HepG2 (cell line): ENCODE data around the gene NLRC5. TPM values are rescaled to one million over a fixed set of nuclear protein-coding genes. Genes with fewer than 3 reads are reported as not detected.

ENCODE experiments used
- ATAC-seq: fragments of 200-7000 bp; cut with Tn5 transposase; 3 replicates; pipeline ENCODE4 v1.9.1; 2020; ENCODE audit warnings: mild to moderate bottlenecking, moderate library complexity
- BruUV-seq: library from RNA; stranded (reverse); fragments of 400-500 nt; replicated peaks from 2 replicates; lab custom pipeline; 2021; lab: Mats Ljungman, UMichigan
- CTCF ChIA-PET: fragments of 300-600 bp; formaldehyde crosslinking; extraction: SDS; loops from one replicate; lab custom pipeline; 2021; ENCODE audit warnings: low total read pairs, inconsistent platforms, low intra/inter-chr PET ratio; lab: Yijun Ruan, JAX
- POLR2A ChIA-PET: fragments of 350-600 bp; sonication (Branson Sonifier 250); formaldehyde crosslinking; loops from one replicate; lab custom pipeline; 2020; ENCODE audit warnings: antibody characterized with exemption, inconsistent platforms; lab: Yijun Ruan, JAX
- DNase-seq: peaks from one replicate; pipeline ENCODE4 v3.0.0-alpha.2; 2015; ENCODE audit warnings: low spot score
- FAIRE-seq: peaks from 3 replicates; lab custom pipeline; 2011; peaks lifted over from hg19 to GRCh38; lab: Jason Lieb, UNC
- H2AFZ ChIP-seq: one replicate; pipeline ENCODE4 v1.6.1; 2011; ENCODE audit warnings: low read length, inconsistent platforms
- H3K27ac ChIP-seq: fragments of 300-600 bp; 3 replicates; pipeline ENCODE4 v1.8.0; 2011; ENCODE audit warnings: mixed run types, mild to moderate bottlenecking, mixed read lengths, low read length, inconsistent platforms; ENCODE audit not compliant: insufficient read depth; ENCODE audit errors: extremely low read length
- H3K27me3 ChIP-seq, 2 experiments: fragments of 200-600 bp in 1 of 2; 2 replicates in 1 of 2; 3 replicates in 1 of 2; pipeline versions ENCODE4 v1.6.0 to v1.8.0; 2011; ENCODE audit warnings: low read length in 2 of 2, mild to moderate bottlenecking in 2 of 2, moderate library complexity in 2 of 2, inconsistent platforms in 1 of 2; ENCODE audit not compliant: insufficient read depth in 2 of 2, control insufficient read depth in 1 of 2
- H3K36me3 ChIP-seq, 2 experiments: fragments of 200-600 bp in 1 of 2; replicated peaks in 1 of 2; 2 replicates in 1 of 2; 3 replicates in 1 of 2; pipeline versions ENCODE4 v1.5.1 to v1.8.0; 2011; ENCODE audit warnings: low read length in 2 of 2, inconsistent platforms in 1 of 2; ENCODE audit not compliant: insufficient read depth in 2 of 2, control insufficient read depth in 1 of 2
- H3K4me1 ChIP-seq: 2 replicates; pipeline ENCODE4 v1.5.1; 2012; ENCODE audit warnings: low read length, inconsistent platforms; ENCODE audit not compliant: insufficient read depth
- H3K4me2 ChIP-seq: 2 replicates; pipeline ENCODE4 v1.6.0; 2011; ENCODE audit warnings: low read depth, low read length, inconsistent platforms
- H3K4me3 ChIP-seq, 3 experiments: fragments of 200-600 bp in 1 of 3; sonication (generic), shearing (Covaris generic) in 1 of 3; replicated peaks in 1 of 3; 2 replicates each; pipeline ENCODE4 v1.5.1; 2011 to 2016; ENCODE audit warnings: low read length in 3 of 3, inconsistent platforms in 2 of 3, low read depth in 2 of 3, mild to moderate bottlenecking in 2 of 3, control low read depth in 1 of 3, mixed read lengths in 1 of 3; ENCODE audit not compliant: insufficient read depth in 1 of 3
- H3K79me2 ChIP-seq: one replicate; pipeline ENCODE4 v1.6.1; 2011; ENCODE audit warnings: low read length, inconsistent platforms; ENCODE audit not compliant: insufficient read depth
- H3K9ac ChIP-seq: 2 replicates; pipeline ENCODE4 v1.6.0; 2011; ENCODE audit warnings: mild to moderate bottlenecking, low read depth, low read length, inconsistent platforms; ENCODE audit not compliant: insufficient read depth
- H3K9me3 ChIP-seq: 2 replicates; pipeline ENCODE4 v1.5.1; 2012; ENCODE audit warnings: mild to moderate bottlenecking, low read length
- H4K20me1 ChIP-seq: 2 replicates; pipeline ENCODE4 v1.6.0; 2011; ENCODE audit warnings: inconsistent platforms, mild to moderate bottlenecking, low read length, moderate library complexity; ENCODE audit not compliant: insufficient read depth
- ARID2 ChIP-seq: sonication (generic); formaldehyde crosslinking; IDR thresholded peaks from 2 replicates; pipeline ENCODE4 v1.8.1; 2022; ENCODE audit warnings: mild to moderate bottlenecking, missing genetic modification reagents, borderline replicate concordance
- ATRX ChIP-seq: sonication (generic); formaldehyde crosslinking; IDR thresholded peaks from 2 replicates; pipeline ENCODE4 v1.4.0; 2020; ENCODE audit warnings: missing genetic modification reagents, borderline replicate concordance
- DPF2 ChIP-seq: sonication (generic); formaldehyde crosslinking; IDR thresholded peaks from 2 replicates; pipeline ENCODE4 v1.4.0; 2020; ENCODE audit warnings: mild to moderate bottlenecking, low read depth, missing genetic modification reagents, borderline replicate concordance
- HNRNPL ChIP-seq: fragments of 200-400 bp; formaldehyde crosslinking; IDR thresholded peaks from 2 replicates; pipeline ENCODE4 v1.6.1; 2017; ENCODE audit warnings: mild to moderate bottlenecking, low read depth, low read length
- POLR2AphosphoS5 ChIP-seq: IDR thresholded peaks from 2 replicates; pipeline ENCODE4 v1.6.1; 2012; ENCODE audit warnings: low read depth, low read length
- RFXANK ChIP-seq: IDR thresholded peaks from 2 replicates; pipeline ENCODE4 v1.6.1; 2016
- SCMH1 ChIP-seq: sonication (generic); formaldehyde crosslinking; IDR thresholded peaks from 2 replicates; pipeline ENCODE4 v1.9.0; 2021; ENCODE audit warnings: missing genetic modification reagents, mild to moderate bottlenecking, borderline replicate concordance
- STAG1 ChIP-seq: sonication (generic); formaldehyde crosslinking; IDR thresholded peaks from 2 replicates; pipeline ENCODE4 v1.4.0; 2020; ENCODE audit warnings: missing genetic modification reagents
- ZKSCAN1 ChIP-seq: fragments of 150-350 bp; IDR thresholded peaks from 2 replicates; pipeline ENCODE4 v1.6.1; 2014; ENCODE audit warnings: low read length
- ZNF256 ChIP-seq: sonication (generic); formaldehyde crosslinking; conservative IDR thresholded peaks from 2 replicates; pipeline ENCODE4 v1.4.0; 2020; ENCODE audit warnings: missing genetic modification reagents
- ZSCAN31 ChIP-seq: sonication (generic); formaldehyde crosslinking; IDR thresholded peaks from 2 replicates; pipeline ENCODE4 v1.5.0; 2020; ENCODE audit warnings: low read depth, mild to moderate bottlenecking, missing genetic modification reagents
- WGBS: methylation state at CpG from one replicate; pipeline ENCODE4 v1.1.6; 2017; ENCODE audit warnings: low lambda C conversion rate; 5-methylcytosine and 5-hydroxymethylcytosine counted together
- in situ Hi-C: cut with HindIII; loops from 2 replicates; pipeline ENCODE4 v1.10.0; 2017; ENCODE audit warnings: low pct_unique_long_range_greater_than_20kb; ENCODE audit not compliant: extremely low pct_ligation_motif_present
- intact Hi-C: fragments of 100-400 bp; cut with micrococcal nuclease; formaldehyde crosslinking; loops from one replicate; pipeline ENCODE4 v1.10.0; 2022; ENCODE audit not compliant: unreplicated experiment
- polyA plus RNA-seq, 8 experiments: library from polyadenylated mRNA; depleted of rRNA in 3 of 8; stranded (reverse) in 7 of 8; unstranded in 1 of 8; fragments of >200 nt; fragmentation: Illumina TruSeq in 4 of 8; extraction: Trizol in 4 of 8; gene quantifications; 2 replicates each; pipeline versions ENCODE4 v1.2.1 to v1.2.3, GENCODE V29; 2011 to 2016; ENCODE audit warnings: low read depth in 4 of 8, missing spikeins in 1 of 8, mixed read lengths in 1 of 8; ENCODE audit not compliant: insufficient read depth in 1 of 8
- total RNA-seq, 5 experiments: library from RNA; depleted of rRNA; stranded (reverse); fragments of >200 nt; fragmentation: Illumina TruSeq; extraction: Trizol; gene quantifications; 2 replicates each; pipeline ENCODE4 v1.2.3, GENCODE V29; 2016; ENCODE audit warnings: low read depth in 1 of 5
- TF ChIP-seq, protein P1 (sequence below): sonication (generic); formaldehyde crosslinking; IDR thresholded peaks from 2 replicates; pipeline ENCODE4 v1.9.0; 2021; ENCODE audit warnings: missing genetic modification reagents, borderline replicate concordance
- TF ChIP-seq, protein P2 (sequence below): sonication (generic); formaldehyde crosslinking; IDR thresholded peaks from 2 replicates; pipeline ENCODE4 v1.8.0; 2023; ENCODE audit warnings: mild to moderate bottlenecking, missing genetic modification reagents
- TF ChIP-seq, protein P3 (sequence below): sonication (generic); formaldehyde crosslinking; IDR thresholded peaks from 2 replicates; pipeline ENCODE4 v1.5.1; 2020; ENCODE audit warnings: mild to moderate bottlenecking, missing genetic modification reagents, borderline replicate concordance

NLRC5 gene
- total and polyA plus RNA-seq, 2 of the 13 experiments (the other 11 are each of a cell fraction or from before 2014, with no cell fraction given), result 6.3 to 12.7 TPM

DNA sequence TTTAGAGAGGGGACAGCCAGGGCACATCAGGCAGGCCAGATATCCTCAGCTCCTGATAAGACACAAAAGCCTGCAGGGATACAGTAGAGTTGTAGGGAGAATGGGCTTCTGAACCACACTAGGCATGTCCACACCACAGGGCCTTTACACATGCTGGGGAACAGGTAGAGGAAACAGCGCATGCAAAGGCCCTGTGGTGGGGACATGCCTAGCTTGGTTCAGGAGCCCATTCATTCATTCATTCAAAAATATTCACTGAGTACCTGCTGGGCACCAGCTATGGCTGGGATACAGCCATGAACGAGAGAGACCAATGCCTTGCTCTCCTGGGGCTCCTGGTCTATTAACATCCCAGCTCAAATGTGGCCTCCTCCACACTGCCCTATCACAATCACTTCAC lies 107.4 kb downstream of the NLRC5 start:
- POLR2A ChIA-PET, result no interaction called here
- WGBS, result 92% methylated on average over 2 of the region's 2 CpGs
- intact Hi-C loops (no loop called here), in situ Hi-C loops (no loop called here)
- Histone ChIP-seq H3K9me3 (no peaks in the 10 kb centered on the region), H3K79me2 (no peaks in the 10 kb centered on the region)
- ATAC-seq, result no peak
- no peak for TF ChIP-seq ZSCAN31 (CRISPR knock-in tag)
- TF ChIP-seq ZKSCAN1, result no peak
- TF ChIP-seq, all 625 proteins: peak for 0
- Histone ChIP-seq H3K4me3 (no peak overlapping the region), H3K4me2 (no peak overlapping the region), H3K4me1 (peaks cover 14% of the 10 kb centered on the region), H4K20me1 (no peaks in the 10 kb centered on the region), H3K9ac (no peak overlapping the region), H3K27me3 (peaks cover 0 to 4% of the 10 kb centered on the region in 2 experiments; a peak in 3 of 5 replicates), H3K27ac (no peak overlapping the region), H2AFZ (no peak overlapping the region), H3K36me3 (no peaks in the 10 kb centered on the region)
- CTCF ChIA-PET, result no interaction called here
- no peak for DNase-seq
- BruUV-seq, result no TSS peak
- no peak for FAIRE-seq

DNA sequence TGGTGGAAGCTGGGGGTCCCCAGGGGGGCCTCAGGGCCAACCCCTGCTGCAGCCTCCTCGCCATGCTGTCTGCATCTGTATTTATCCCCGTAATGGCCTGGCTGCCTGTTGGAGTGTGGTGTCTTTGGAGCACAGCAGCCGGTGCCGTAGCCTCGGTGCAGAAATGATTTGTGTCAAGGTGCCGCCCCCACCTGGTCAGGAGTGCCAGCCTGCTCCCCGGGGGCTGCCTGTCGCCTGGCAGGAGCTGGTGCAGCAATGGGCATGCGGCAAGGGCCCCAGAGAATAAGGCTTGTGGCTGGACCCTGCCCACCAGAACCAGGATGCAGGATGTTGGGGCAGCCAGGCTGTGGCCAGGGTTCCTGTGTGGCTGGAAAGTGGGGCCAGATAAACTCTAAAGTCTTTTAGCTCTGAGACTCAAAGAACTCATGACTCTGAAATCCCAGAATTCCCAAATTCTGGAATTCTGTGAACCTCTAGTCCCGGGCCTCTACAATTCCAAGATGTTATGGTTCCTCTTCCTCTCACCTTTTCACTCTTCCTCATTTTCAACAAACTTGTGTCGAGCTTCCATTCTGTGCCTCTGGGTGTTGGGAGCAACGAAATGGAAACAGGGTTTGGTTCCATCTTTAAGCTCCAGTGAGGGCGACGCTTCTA lies 109.0 kb downstream of the NLRC5 start:
- no peaks in the 10 kb centered on the region for H3K36me3 ChIP-seq
- no peak overlapping the region for H3K4me2 ChIP-seq
- peaks cover 8% of the 10 kb centered on the region for H3K4me1 ChIP-seq
- H3K27ac ChIP-seq, result no peak overlapping the region
- no peak for FAIRE-seq
- no peak; the same call in 2 of the 3 replicates for ATAC-seq
- H3K4me3 ChIP-seq, result no peak overlapping the region
- H3K9me3 ChIP-seq, result no peaks in the 10 kb centered on the region
- BruUV-seq, result no TSS peak
- no peak overlapping the region for H3K9ac ChIP-seq
- ChIA-PET POLR2A (no interaction called here), CTCF (no interaction called here)
- intact Hi-C loops (no loop called here), in situ Hi-C loops (no loop called here)
- DNase-seq, result no peak
- no peaks in the 10 kb centered on the region for H3K79me2 ChIP-seq
- no peak overlapping the region for H2AFZ ChIP-seq
- no peaks in the 10 kb centered on the region for H4K20me1 ChIP-seq
- H3K27me3 ChIP-seq, result no peaks in the 10 kb centered on the region; a peak in 1 of 5 replicates
- WGBS, result 62% methylated on average over 12 of the region's 14 CpGs
- TF ChIP-seq RFXANK (CRISPR knock-in tag) (no peak), ATRX (CRISPR knock-in tag) (no peak), HNRNPL (0 out of 2 replicates have a peak, but pooled peaks have one; percentile 60), ARID2 (CRISPR knock-in tag) (no peak), DPF2 (no peak), STAG1 (peak; percentile 23), SCMH1 (no peak), POLR2AphosphoS5 (no peak), ZNF256 (CRISPR knock-in tag) (no peak)
- TF ChIP-seq, protein P1, sequence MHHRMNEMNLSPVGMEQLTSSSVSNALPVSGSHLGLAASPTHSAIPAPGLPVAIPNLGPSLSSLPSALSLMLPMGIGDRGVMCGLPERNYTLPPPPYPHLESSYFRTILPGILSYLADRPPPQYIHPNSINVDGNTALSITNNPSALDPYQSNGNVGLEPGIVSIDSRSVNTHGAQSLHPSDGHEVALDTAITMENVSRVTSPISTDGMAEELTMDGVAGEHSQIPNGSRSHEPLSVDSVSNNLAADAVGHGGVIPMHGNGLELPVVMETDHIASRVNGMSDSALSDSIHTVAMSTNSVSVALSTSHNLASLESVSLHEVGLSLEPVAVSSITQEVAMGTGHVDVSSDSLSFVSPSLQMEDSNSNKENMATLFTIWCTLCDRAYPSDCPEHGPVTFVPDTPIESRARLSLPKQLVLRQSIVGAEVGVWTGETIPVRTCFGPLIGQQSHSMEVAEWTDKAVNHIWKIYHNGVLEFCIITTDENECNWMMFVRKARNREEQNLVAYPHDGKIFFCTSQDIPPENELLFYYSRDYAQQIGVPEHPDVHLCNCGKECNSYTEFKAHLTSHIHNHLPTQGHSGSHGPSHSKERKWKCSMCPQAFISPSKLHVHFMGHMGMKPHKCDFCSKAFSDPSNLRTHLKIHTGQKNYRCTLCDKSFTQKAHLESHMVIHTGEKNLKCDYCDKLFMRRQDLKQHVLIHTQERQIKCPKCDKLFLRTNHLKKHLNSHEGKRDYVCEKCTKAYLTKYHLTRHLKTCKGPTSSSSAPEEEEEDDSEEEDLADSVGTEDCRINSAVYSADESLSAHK (CRISPR knock-in tag), result no peak
- TF ChIP-seq, protein P2, sequence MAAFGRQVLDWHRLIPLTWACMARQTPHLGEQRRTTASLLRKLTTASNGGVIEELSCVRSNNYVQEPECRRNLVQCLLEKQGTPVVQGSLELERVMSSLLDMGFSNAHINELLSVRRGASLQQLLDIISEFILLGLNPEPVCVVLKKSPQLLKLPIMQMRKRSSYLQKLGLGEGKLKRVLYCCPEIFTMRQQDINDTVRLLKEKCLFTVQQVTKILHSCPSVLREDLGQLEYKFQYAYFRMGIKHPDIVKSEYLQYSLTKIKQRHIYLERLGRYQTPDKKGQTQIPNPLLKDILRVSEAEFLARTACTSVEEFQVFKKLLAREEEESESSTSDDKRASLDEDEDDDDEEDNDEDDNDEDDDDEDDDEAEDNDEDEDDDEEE (CRISPR knock-in tag), result no peak
- TF ChIP-seq, protein P3, sequence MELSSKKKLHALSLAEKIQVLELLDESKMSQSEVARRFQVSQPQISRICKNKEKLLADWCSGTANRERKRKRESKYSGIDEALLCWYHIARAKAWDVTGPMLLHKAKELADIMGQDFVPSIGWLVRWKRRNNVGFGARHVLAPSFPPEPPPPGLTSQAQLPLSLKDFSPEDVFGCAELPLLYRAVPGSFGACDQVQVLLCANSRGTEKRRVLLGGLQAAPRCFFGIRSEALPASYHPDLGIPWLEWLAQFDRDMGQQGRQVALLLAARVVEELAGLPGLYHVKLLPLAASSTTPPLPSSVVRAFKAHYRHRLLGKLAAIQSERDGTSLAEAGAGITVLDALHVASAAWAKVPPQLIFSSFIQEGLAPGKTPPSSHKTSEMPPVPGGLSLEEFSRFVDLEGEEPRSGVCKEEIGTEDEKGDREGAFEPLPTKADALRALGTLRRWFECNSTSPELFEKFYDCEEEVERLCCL (CRISPR knock-in tag), result no peak
